Measurements from ENCODE around the gene BORCS8. TPM values are rescaled to one million over a fixed set of nuclear protein-coding genes. Genes with fewer than 3 reads are reported as not detected.
A peak's percentile ranks its signal among the peaks of the same experiment; 100 is the strongest.

Gene BORCS8
- total RNA-seq, 1 donor from 2014 or later, result 33.5 TPM

DNA sequence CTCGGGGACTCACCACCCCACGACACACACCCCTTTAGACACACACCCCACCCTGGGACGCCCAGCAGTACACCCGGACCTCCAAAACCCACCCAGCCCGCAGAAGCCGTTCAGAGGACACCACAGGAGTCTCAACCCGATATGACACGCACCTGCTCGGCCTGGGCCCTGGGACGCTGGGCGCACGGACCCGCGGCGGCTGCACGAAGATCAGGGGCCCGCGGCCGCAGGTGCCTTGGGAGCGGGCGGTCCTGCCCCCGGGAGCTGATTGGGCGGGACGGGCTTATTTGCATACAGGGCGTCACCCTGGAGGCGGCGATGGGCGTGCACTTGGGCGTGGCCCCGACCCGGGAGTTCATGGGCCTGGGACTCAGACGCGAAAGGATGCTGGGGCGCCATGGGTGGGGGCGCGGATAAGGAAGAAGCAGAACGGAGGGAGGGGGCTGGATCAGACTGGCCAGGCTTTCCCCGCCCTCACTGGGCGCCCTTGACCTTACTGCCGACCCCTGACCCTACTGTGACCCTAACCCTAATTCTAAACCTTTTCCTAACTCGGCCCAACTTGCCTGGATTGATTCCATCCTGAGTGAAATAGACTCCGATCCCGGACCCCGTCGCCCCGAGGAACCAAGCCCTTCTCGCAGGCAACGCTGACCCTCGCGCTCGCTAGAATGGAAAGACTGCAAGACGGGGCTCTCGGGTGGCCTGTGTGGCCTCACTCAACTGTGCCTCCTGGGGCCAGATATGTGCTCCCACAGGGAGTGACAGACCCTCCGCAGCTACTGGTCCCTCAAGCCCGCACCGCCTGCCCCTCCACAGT lies 21.7 kb downstream of the BORCS8 start, which contains the start of gene MEF2B:
Gene MEF2B (minus strand): TSS at position 211 of the 820 bp plus-strand sequence. CDS start 19,528 bp downstream, outside the sequence.
- Histone ChIP-seq H4K20me1 (ENCODE audit: insufficient read depth, low read length) (peaks cover 20% of the 10 kb centered on the region), H3K36me3 (ENCODE audit: insufficient read depth, low read length) (no peaks in the 10 kb centered on the region), H3K9me3 (ENCODE audit: insufficient read depth, low read depth, low read length) (no peaks in the 10 kb centered on the region), H3K27ac (ENCODE audit: low read depth, low read length) (no peak within 1 kb of the TSS), H2AFZ (ENCODE audit: low read depth, low read length) (no peak within 1 kb of the TSS), H3K4me1 (ENCODE audit: insufficient read depth, low read length) (peaks cover 7% of the 10 kb centered on the region), H3K27me3 (ENCODE audit: insufficient read depth, low read length) (no peaks in the 10 kb centered on the region), H3K9ac (ENCODE audit: low read length) (no peak within 1 kb of the TSS), H3K4me2 (ENCODE audit: low read length) (peak within 1 kb of the TSS; percentile 79), H3K4me3 (ENCODE audit: insufficient read depth, low read depth, low read length) (no peak within 1 kb of the TSS), H3K79me2 (ENCODE audit: insufficient read depth, low read length) (no peaks in the 10 kb centered on the region)
- TF ChIP-seq, protein P1, sequence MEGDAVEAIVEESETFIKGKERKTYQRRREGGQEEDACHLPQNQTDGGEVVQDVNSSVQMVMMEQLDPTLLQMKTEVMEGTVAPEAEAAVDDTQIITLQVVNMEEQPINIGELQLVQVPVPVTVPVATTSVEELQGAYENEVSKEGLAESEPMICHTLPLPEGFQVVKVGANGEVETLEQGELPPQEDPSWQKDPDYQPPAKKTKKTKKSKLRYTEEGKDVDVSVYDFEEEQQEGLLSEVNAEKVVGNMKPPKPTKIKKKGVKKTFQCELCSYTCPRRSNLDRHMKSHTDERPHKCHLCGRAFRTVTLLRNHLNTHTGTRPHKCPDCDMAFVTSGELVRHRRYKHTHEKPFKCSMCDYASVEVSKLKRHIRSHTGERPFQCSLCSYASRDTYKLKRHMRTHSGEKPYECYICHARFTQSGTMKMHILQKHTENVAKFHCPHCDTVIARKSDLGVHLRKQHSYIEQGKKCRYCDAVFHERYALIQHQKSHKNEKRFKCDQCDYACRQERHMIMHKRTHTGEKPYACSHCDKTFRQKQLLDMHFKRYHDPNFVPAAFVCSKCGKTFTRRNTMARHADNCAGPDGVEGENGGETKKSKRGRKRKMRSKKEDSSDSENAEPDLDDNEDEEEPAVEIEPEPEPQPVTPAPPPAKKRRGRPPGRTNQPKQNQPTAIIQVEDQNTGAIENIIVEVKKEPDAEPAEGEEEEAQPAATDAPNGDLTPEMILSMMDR (IDR thresholded peaks at IDR 0.05; ENCODE audit: insufficient read depth, low read depth, low read length), result no peak
- no peak for TF ChIP-seq EZH2 (IDR thresholded peaks at IDR 0.05; ENCODE audit: insufficient read depth, low read length)
- peaks cover 5% of the 10 kb centered on the region for H3K4me1 Mint-ChIP-seq (ENCODE audit: low read depth, unreplicated experiment)
- H3K36me3 Mint-ChIP-seq (ENCODE audit: low read depth, unreplicated experiment), result no peaks in the 10 kb centered on the region
- H3K27ac Mint-ChIP-seq (ENCODE audit: unreplicated experiment), result no peak within 1 kb of the TSS
- no peak for FAIRE-seq
- peak; percentile 20 for DNase-seq (ENCODE audit: low read depth)
- no peaks in the 10 kb centered on the region for H3K9me3 Mint-ChIP-seq (ENCODE audit: unreplicated experiment)
- H3K27me3 Mint-ChIP-seq (ENCODE audit: low read depth, unreplicated experiment), result peaks cover 24% of the 10 kb centered on the region
- H3K4me3 Mint-ChIP-seq (ENCODE audit: unreplicated experiment), result peak within 1 kb of the TSS; percentile 64

GRCh38 chr19:19169236-19170052 lies 22.5 kb downstream of the BORCS8 start:
- Histone ChIP-seq H3K27ac (ENCODE audit: low read depth, low read length) (no peak overlapping the region), H3K27me3 (ENCODE audit: insufficient read depth, low read length) (no peaks in the 10 kb centered on the region), H3K4me2 (ENCODE audit: low read length) (peak overlapping the region; percentile 79), H3K4me1 (ENCODE audit: insufficient read depth, low read length) (peaks cover 7% of the 10 kb centered on the region), H2AFZ (ENCODE audit: low read depth, low read length) (no peak overlapping the region), H3K9me3 (ENCODE audit: insufficient read depth, low read depth, low read length) (no peaks in the 10 kb centered on the region), H3K36me3 (ENCODE audit: insufficient read depth, low read length) (no peaks in the 10 kb centered on the region), H4K20me1 (ENCODE audit: insufficient read depth, low read length) (peaks cover 20% of the 10 kb centered on the region), H3K4me3 (ENCODE audit: insufficient read depth, low read depth, low read length) (no peak overlapping the region), H3K9ac (ENCODE audit: low read length) (no peak overlapping the region), H3K79me2 (ENCODE audit: insufficient read depth, low read length) (no peaks in the 10 kb centered on the region)
- Mint-ChIP-seq H3K27ac (ENCODE audit: unreplicated experiment) (no peak overlapping the region), H3K27me3 (ENCODE audit: low read depth, unreplicated experiment) (peaks cover 25% of the 10 kb centered on the region), H3K4me3 (ENCODE audit: unreplicated experiment) (no peak overlapping the region), H3K9me3 (ENCODE audit: unreplicated experiment) (no peaks in the 10 kb centered on the region), H3K4me1 (ENCODE audit: low read depth, unreplicated experiment) (peaks cover 5% of the 10 kb centered on the region), H3K36me3 (ENCODE audit: low read depth, unreplicated experiment) (no peaks in the 10 kb centered on the region)
- DNase-seq (ENCODE audit: low read depth) (no peak), FAIRE-seq (no peak)
- no peak for TF ChIP-seq EZH2 (IDR thresholded peaks at IDR 0.05; ENCODE audit: insufficient read depth, low read length)
- TF ChIP-seq, protein P1 (IDR thresholded peaks at IDR 0.05; ENCODE audit: insufficient read depth, low read depth, low read length), result no peak

All from astrocyte (in vitro differentiated cells and primary cell).